Calu3 (cell line): Measurements from ENCODE around the gene CCDC183. TPM values are rescaled to one million over a fixed set of nuclear protein-coding genes. Genes with fewer than 3 reads are reported as not detected.
"Not testable (repeated sequence)": the region's sequence is repeated elsewhere in the genome, so short reads cannot be mapped to it uniquely, and the experiment has no call there.

Source experiments
- BruUV-seq: library from RNA; stranded (reverse); fragments of 400-500 nt; replicated peaks from 2 replicates; lab custom pipeline; 2021; lab: Mats Ljungman, UMichigan
- CTCF ChIA-PET: fragments of 300-600 bp; sonication (Branson Sonifier 250); formaldehyde crosslinking; loops from one replicate; lab custom pipeline; 2022; ENCODE audit warnings: antibody characterized with exemption; lab: Charles Lee
- DNase-seq: peaks from one replicate; pipeline ENCODE4 v3.0.0; 2022
- H3K27ac Mint-ChIP-seq: one replicate; pipeline ENCODE4 v1.8.0; 2022; ENCODE audit warnings: mixed read lengths; ENCODE audit not compliant: unreplicated experiment
- H3K27me3 Mint-ChIP-seq: one replicate; pipeline ENCODE4 v1.8.0; 2022; ENCODE audit warnings: mixed read lengths; ENCODE audit not compliant: unreplicated experiment
- H3K36me3 Mint-ChIP-seq: one replicate; pipeline ENCODE4 v1.8.0; 2022; ENCODE audit warnings: mild to moderate bottlenecking, moderate library complexity, mixed read lengths; ENCODE audit not compliant: insufficient read depth, unreplicated experiment
- H3K4me1 Mint-ChIP-seq: one replicate; pipeline ENCODE4 v1.8.0; 2022; ENCODE audit warnings: mild to moderate bottlenecking, low read depth, mixed read lengths; ENCODE audit not compliant: unreplicated experiment
- H3K4me3 Mint-ChIP-seq: one replicate; pipeline ENCODE4 v1.8.0; 2022; ENCODE audit warnings: mild to moderate bottlenecking, low read depth, moderate library complexity, mixed read lengths; ENCODE audit not compliant: unreplicated experiment
- H3K9me3 Mint-ChIP-seq: one replicate; pipeline ENCODE4 v1.8.0; 2022; ENCODE audit warnings: low read depth, mixed read lengths; ENCODE audit not compliant: unreplicated experiment
- intact Hi-C: fragments of 100-400 bp; cut with micrococcal nuclease; formaldehyde crosslinking; loops from one replicate; pipeline ENCODE4 v1.10.0; 2022; ENCODE audit not compliant: unreplicated experiment
- total RNA-seq: library from RNA; stranded (reverse); gene quantifications from 2 replicates; pipeline ENCODE4 v1.2.3, GENCODE V29; 2022
- TF ChIP-seq, protein P1 (sequence below): fragments of 200-600 bp; IDR thresholded peaks from one replicate; pipeline ENCODE4 v1.8.0; 2022; ENCODE audit warnings: antibody characterized with exemption; ENCODE audit not compliant: unreplicated experiment

CCDC183 gene
- total RNA-seq, 1 experiment from 2014 or later: 0.38 TPM

DNA sequence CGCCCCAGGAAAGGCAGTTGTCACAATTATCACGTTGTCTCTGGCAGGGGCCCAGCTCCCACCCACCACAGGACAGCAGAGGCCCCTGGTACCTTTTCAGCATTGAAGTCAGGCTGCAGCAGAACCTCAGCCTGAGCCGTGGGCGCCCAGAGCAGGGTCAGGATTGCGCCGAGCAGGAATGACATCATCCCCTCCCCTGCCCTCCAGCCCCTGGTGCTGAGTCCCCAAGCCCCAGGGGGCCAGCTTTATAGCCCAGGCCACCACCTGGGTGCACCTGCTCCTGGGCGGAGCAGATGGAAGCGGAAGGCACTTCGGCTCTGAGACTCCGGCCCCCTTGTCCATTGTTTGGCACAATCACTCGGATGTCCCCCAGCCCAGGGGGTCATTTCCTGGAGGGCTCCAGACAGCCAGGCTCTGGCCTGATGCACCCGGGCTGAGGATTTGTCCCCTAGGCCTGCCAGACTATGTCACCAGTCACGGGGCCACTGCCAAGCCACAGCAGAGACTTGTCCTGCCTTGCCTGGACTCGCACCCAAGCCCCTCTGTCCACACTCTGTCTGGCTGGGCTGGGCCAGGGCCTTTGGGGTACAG lies 31.7 kb upstream of the CCDC183 start, which contains the start of gene LCN15:
Gene LCN15 (minus strand): TSS at position 218 of the 591 bp plus-strand sequence. CDS start 30 bp downstream, at position 188.
- no TSS peak for BruUV-seq
- Mint-ChIP-seq H3K36me3 (no peaks in the 10 kb centered on the region), H3K4me1 (peaks cover 10% of the 10 kb centered on the region), H3K9me3 (no peaks in the 10 kb centered on the region), H3K27ac (no peak within 1 kb of the TSS), H3K4me3 (no peak within 1 kb of the TSS), H3K27me3 (peaks cover 23% of the 10 kb centered on the region)
- CTCF ChIA-PET: no interaction called here
- intact Hi-C loops: no loop called here
- no peak for DNase-seq
- TF ChIP-seq, protein P1, sequence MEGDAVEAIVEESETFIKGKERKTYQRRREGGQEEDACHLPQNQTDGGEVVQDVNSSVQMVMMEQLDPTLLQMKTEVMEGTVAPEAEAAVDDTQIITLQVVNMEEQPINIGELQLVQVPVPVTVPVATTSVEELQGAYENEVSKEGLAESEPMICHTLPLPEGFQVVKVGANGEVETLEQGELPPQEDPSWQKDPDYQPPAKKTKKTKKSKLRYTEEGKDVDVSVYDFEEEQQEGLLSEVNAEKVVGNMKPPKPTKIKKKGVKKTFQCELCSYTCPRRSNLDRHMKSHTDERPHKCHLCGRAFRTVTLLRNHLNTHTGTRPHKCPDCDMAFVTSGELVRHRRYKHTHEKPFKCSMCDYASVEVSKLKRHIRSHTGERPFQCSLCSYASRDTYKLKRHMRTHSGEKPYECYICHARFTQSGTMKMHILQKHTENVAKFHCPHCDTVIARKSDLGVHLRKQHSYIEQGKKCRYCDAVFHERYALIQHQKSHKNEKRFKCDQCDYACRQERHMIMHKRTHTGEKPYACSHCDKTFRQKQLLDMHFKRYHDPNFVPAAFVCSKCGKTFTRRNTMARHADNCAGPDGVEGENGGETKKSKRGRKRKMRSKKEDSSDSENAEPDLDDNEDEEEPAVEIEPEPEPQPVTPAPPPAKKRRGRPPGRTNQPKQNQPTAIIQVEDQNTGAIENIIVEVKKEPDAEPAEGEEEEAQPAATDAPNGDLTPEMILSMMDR: no peak

DNA sequence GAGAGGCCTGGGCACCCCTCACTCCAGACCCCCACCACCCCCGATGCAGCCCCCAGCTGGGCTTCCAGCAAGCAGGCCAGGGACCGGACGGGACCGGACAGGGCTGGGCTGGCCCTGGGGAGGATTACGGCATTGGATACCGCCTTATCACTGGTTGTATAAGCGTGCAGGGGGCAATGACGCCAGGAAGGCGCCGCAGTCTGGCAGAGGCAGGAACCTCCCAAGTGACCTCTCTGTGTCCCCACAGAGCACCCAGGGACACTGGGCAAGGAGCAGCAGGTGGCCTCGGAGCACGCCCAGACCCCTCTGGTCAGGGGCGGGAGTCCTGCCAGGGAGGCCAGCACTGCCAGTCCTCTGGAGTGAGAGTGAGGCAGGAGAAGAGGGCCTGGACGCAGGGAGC lies 31.1 kb upstream of the CCDC183 start:
- H3K36me3 Mint-ChIP-seq: no peaks in the 10 kb centered on the region
- CTCF ChIA-PET: no interaction called here
- H3K4me3 Mint-ChIP-seq: no peak overlapping the region
- peaks cover 10% of the 10 kb centered on the region for H3K4me1 Mint-ChIP-seq
- intact Hi-C loops: no loop called here
- no TSS peak for BruUV-seq
- H3K9me3 Mint-ChIP-seq: no peaks in the 10 kb centered on the region
- peaks cover 23% of the 10 kb centered on the region for H3K27me3 Mint-ChIP-seq
- DNase-seq: no peak
- TF ChIP-seq, protein P1: no peak
- H3K27ac Mint-ChIP-seq: no peak overlapping the region

DNA sequence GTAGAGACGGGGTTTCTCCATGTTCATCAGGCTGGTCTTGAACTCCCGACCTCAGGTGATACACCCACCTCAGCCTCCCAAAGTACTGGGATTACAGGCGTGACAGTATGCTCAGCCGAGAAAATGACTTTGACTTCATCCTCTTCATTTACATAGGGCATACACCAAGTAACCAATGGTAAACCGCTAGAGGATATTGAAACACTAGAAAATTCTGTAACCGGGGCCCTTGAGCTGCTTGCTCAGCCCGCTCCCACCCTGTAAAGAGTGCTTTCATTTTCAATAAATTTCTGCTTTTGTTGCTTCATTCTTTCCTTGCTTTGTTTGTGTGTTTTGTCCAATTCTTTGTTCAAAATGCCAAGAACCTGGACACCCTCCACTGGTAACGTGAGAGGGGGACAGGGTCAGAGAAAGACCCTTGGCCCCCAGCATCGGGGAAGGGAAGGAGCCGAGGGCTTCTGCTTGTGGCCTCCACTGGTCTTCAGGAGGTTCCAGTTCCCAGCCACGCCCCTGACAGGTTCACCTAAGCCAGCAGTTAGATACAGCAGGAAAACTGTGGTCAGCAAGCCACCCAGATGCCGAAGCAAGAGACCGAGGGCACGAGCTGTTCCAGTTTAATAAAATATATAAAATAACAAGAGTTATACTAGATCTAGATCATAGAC lies 30.3 kb upstream of the CCDC183 start:
- intact Hi-C loops, H3K27ac Mint-ChIP-seq, H3K4me1 Mint-ChIP-seq, DNase-seq, CTCF ChIA-PET, H3K4me3 Mint-ChIP-seq, H3K36me3 Mint-ChIP-seq, H3K9me3 Mint-ChIP-seq, BruUV-seq: not testable (repeated sequence)
- H3K27me3 Mint-ChIP-seq: peaks cover 19% of the 10 kb centered on the region

DNA sequence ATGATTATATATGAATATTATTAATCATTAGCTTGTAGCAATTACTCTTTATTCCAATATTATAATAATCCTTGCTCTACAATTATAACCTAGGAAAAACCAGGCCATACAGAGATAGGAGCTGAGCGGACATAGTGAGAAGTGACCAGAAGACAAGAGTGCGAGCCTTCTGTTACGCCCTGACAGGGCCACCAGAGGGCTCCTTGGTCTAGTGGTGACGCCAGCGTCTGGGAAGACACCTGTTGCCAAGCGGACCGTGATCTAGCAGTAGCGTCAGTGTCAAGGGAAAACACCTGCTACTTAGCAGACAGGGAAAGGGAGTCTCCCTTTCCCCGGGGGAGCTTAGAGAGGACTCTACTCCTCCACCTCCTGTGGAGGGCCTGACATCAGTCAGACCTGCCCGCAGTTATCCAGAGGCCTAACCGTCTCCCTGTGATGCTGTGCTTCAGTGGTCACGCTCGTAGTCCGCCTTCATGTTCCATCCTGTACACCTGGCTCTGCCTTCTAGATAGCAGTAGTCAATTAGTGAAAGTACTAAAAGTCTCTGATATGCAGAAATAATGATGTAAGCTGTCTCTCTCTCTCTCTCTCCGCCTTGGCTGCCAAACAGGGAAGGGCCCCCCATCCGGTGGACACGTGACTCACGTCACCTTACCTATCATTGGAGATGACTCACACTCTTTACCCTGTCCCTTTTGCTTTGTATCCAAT lies 29.6 kb upstream of the CCDC183 start:
- H3K9me3 Mint-ChIP-seq, intact Hi-C loops, H3K4me3 Mint-ChIP-seq, H3K36me3 Mint-ChIP-seq, H3K4me1 Mint-ChIP-seq, BruUV-seq, CTCF ChIA-PET: not testable (repeated sequence)
- Mint-ChIP-seq H3K27ac (peak overlapping the region; percentile 6), H3K27me3 (peaks cover 13% of the 10 kb centered on the region)
- peak; percentile 43 for DNase-seq

DNA sequence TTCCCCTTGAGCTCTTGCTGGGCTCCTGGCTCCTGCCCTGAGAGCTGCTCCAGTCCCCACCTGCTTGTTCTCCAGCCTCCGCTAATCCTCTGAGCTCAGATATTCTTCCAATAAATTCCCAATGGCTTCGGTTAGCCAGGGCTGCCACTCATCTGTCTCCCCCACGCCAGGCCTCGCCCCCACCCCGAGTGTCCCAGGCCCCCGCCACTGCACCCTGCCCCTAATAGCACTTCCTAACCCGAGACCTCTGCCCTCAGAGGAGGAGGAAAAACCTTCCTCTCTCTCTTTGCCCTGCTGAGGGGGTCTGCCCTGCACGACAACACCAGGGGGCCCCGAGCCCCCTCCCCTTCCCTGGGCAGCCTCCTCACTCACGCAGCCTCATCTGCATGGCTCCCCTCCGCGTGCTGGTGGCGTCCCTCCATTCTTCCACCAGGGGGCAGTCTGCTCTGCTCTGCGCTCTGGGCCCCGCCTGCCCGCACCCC lies 26.4 kb upstream of the CCDC183 start:
- TF ChIP-seq, protein P1: no peak
- Mint-ChIP-seq H3K9me3 (no peaks in the 10 kb centered on the region), H3K27ac (no peak overlapping the region), H3K36me3 (no peaks in the 10 kb centered on the region), H3K27me3 (peaks cover 13% of the 10 kb centered on the region), H3K4me1 (peaks cover 10% of the 10 kb centered on the region), H3K4me3 (no peak overlapping the region)
- CTCF ChIA-PET: no interaction called here
- no TSS peak for BruUV-seq
- intact Hi-C loops: no loop called here
- DNase-seq: peak; percentile 42
